GM21360 (cell line): Measurements from ENCODE around the gene SPTBN5.

Source experiments
- ATAC-seq: cut with Tn5 transposase; IDR thresholded peaks from one replicate; pipeline ENCODE4 v1.9.1; 2021; ENCODE audit warnings: mild to moderate bottlenecking, moderate library complexity; ENCODE audit not compliant: unreplicated experiment

The SPTBN5 gene

DNA sequence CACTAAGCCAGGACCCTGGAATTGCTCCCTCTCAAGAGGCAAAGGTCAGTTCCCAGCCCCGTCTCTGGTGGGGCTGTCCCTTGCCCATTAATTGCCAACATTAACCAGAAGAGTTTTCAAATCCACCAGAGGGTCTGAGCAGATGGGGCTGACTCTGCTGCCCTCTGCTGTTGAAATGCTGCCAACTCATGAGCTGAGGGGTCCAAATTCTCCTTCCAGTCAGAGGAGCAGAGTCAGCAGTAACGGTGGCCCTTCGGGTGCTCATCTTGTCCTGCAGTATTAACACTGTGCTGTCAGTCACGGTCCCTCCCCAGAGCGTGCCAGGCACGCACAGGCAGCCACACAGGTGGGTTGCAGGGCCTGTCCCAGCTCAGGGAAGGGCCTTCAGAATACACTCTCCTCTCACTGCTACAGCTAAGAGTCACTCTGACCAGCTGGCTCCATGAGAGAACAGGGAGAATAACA lies 10.7 kb upstream of the SPTBN5 start:
- ATAC-seq, result peak; percentile 64

GRCh38 chr15:41903782-41904181 lies 9.9 kb upstream of the SPTBN5 start:
- ATAC-seq, result no peak

GRCh38 chr15:41901431-41901830 lies 7.6 kb upstream of the SPTBN5 start:
- ATAC-seq, result no peak

GRCh38 chr15:41900526-41901380 lies 6.9 kb upstream of the SPTBN5 start:
- ATAC-seq, result no peak

DNA sequence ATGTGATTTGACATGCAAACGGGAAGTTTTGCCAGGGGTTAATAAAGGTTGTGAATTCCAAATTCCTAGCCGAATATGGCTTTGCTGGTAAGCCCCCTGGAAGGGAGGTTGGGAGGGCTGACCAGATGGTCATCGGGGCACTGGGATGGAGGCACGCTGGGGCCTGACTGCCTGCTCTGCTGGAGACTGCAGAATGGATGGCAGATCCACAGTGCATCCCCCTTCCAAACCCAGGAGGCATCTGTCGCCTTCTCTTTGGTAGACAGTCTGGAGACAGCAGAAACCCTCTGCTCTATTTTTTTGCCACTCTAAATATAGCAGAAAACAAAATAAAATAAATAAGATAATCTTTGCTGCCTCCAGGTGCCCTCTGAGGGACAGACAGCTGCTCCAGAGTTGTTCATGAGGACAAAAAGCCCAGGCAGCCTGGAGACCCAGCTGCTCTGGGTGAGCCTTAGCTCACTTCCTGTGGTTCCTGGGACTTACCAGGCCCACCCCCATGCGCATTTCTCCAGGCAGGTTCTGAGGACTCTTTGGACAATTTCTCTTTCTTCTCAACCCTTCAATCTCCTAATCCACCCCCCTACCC lies 6.1 kb upstream of the SPTBN5 start:
- no peak for ATAC-seq

DNA sequence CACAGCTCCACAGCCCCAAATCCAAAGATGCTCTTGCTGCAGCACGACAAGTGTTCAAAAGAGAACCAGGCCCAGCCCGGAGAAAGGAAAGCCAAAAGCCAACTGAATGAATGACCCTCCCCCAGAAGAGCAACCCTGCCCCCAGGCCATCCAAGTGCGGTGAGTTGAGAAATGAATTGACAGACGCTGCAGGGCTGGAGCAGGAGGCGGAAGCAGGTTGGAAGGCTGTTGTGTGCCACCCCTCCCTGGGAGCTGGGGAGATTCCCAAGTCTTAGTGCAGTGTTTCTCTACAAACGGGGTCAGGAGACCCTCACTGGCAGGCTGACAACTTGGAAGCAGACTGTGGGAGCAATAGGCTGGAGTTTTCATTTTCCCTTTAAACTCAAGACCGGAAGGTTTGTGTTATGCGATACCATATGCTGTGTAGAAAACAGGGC lies 3.5 kb upstream of the SPTBN5 start:
- no peak for ATAC-seq

DNA sequence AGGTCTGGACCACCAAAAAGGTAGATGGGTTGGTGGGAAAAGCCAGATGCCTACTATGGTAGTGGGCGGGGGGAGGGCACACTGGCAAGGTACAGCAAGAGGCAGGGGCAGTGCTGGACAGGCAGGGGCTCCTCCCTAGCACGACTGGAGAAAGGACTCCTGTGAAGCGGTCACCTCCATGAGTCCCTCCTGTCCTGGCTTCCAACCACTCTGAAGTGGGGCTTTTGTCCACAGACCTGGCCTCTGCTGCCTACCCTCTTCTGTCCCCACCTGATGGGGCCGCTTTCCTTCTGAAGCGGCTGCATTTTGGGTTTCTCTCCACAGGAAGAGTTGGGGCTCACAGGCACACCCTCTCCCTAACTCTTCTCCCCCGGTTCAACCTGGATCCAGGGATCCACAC lies 2.7 kb upstream of the SPTBN5 start:
- no peak for ATAC-seq

DNA sequence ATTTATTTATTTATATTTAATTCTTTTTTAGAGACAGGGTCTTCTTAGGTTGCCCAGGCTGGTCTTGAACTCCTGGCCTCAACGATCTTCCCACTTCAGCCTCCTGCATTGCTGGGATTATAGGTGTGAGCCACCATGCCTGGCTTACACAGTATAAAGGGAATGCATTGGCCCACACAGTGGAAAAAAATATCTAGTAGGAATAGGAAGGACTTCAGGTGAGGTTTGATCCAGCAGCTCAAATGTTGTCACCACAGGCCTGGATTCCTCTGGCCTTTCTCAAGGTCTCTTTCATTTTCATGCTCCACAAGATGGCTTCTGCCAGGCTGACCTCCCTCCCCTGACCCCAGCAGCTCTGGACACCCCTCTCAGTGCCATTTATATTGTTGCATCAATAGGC lies 2.1 kb upstream of the SPTBN5 start:
- no peak for ATAC-seq

- ATAC-seq, result no peak
These were observed 1.6 kb upstream of the SPTBN5 start for GRCh38 chr15:41895491-41895890.

- peak; percentile 78 for ATAC-seq
These were observed 1.1 kb upstream of the SPTBN5 start for GRCh38 chr15:41894791-41895463.

DNA sequence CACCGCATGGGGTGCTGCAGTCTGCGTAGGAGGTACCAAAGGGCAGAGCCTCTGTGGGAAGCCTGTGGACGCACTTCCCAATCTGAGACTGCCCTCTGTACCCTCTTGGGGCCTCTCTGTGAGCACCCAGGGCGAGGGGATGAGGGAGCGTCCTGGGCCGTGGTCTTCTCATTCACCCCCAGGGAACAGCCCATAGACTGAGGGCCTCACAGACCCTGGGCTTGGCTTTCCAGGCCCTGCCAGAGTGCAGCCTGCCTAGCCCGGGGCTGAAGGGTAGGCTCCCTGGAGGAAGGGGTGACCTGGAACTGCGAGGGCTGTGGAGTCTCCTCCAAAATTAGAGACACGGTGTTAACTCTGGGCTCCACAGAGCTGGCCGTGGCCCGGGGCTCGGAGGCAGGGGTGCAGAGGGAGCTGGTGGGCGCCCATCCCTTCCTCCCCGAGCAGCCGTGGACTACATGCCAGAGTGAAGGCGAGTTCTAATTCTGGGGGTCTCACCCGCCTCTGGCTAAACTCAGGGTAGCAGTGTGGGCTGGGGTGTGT lies 468 bp upstream of the SPTBN5 start:
- ATAC-seq, result no peak

- ATAC-seq, result no peak
These were observed 1.0 kb downstream of the SPTBN5 start for GRCh38 chr15:41892621-41893421.

GRCh38 chr15:41891946-41892345 lies 1.9 kb downstream of the SPTBN5 start:
- ATAC-seq, result no peak

DNA sequence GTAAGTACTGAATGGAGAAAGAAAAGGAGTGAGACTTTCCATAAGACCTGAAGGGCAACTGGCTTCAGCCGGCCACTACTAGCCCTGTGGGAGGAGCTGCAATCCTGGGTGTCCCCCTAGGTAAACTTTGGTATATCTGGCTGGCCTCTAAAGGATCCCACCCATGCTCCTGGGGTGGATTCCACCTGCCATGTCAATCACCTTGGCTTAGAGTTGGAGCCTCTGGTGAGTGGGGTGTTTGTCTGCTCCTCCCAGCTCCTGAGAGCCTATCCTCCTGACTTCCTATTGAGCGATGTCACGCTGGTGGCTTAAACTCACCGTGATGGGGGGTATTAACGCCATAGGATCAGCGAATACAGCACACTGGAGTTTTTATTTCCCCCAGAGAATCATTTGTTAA lies 2.6 kb downstream of the SPTBN5 start:
- ATAC-seq, result no peak

- ATAC-seq, result no peak
These were observed 3.7 kb downstream of the SPTBN5 start for GRCh38 chr15:41890050-41890690.

- ATAC-seq, result no peak
These were observed 5.1 kb downstream of the SPTBN5 start for GRCh38 chr15:41888662-41889253.

DNA sequence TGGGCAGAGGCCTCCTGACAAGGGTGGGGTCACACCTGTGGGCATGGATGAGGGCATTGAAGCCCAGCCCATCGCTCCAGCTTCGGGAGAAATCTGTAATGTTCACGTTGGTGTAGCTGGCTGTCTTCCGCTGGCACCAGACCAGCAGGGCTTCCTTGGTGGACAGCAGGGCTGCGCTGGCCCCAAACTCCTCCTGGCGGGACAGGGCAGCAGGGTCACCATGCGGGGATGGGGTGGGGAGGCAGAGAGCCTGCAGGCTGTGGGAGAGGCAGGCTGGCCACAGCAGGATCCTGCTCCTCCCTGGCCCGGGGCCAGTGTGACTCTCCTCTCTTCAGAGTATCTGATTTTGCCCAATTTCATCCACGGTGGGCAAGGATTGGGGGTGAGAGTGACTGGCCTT lies 6.0 kb downstream of the SPTBN5 start:
- no peak for ATAC-seq

- ATAC-seq, result no peak
These were observed 6.7 kb downstream of the SPTBN5 start for GRCh38 chr15:41887161-41887560.

DNA sequence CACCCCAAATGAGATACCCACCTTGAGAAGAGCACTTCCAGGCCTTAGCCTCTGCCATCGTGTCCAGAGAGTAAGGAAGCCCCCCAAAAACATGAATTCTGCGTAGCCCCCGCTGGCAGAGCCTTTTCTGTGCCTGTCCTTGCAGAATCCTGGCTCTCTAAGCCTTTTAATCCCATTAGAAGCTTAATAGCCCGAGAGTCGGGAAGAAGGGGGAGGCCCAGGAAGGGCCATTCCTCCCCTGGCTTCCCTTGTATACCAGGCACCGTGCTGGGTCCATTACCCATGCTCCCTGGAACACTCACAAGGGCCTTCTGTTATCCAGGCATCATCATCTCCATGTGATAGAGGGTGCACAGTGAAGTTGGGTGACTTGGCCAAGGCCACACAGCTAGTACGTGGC lies 7.1 kb downstream of the SPTBN5 start:
- ATAC-seq, result no peak

GRCh38 chr15:41885841-41886240 lies 8.0 kb downstream of the SPTBN5 start:
- no peak for ATAC-seq
